H9 (cell line): ENCODE results near the gene ADAMTS17. TPM values are rescaled to one million over a fixed set of nuclear protein-coding genes. Genes with fewer than 3 reads are reported as not detected.

Experiments used
- DNase-seq: peaks from one replicate; pipeline ENCODE4 v3.0.0-alpha.2; 2017
- H2AFZ ChIP-seq: one replicate; pipeline ENCODE4 v1.6.1; 2013; ENCODE audit warnings: mild to moderate bottlenecking, low read length, control low read depth, moderate library complexity
- H2AK5ac ChIP-seq: 2 replicates; pipeline ENCODE4 v1.6.1; 2013; ENCODE audit warnings: low read length, control low read depth, mixed read lengths; ENCODE audit not compliant: insufficient read length
- H2BK120ac ChIP-seq: one replicate; pipeline ENCODE4 v1.6.1; 2013; ENCODE audit warnings: low read depth, mild to moderate bottlenecking, low read length, control low read depth, inconsistent platforms; ENCODE audit not compliant: poor library complexity, severe bottlenecking
- H2BK12ac ChIP-seq: 2 replicates; pipeline ENCODE4 v1.6.1; 2013; ENCODE audit warnings: low read length, control low read depth, mixed read lengths, low read depth; ENCODE audit not compliant: insufficient read length
- H2BK15ac ChIP-seq: 2 replicates; pipeline ENCODE4 v1.6.1; 2013; ENCODE audit warnings: low read depth, low read length, control low read depth
- H2BK20ac ChIP-seq: one replicate; pipeline ENCODE4 v1.6.1; 2013; ENCODE audit warnings: low read depth, mild to moderate bottlenecking, low read length, control low read depth, inconsistent platforms; ENCODE audit not compliant: poor library complexity, severe bottlenecking
- H2BK5ac ChIP-seq: 2 replicates; pipeline ENCODE4 v1.6.1; 2013; ENCODE audit warnings: low read length, control low read depth, mixed read lengths; ENCODE audit not compliant: insufficient read length
- H3K14ac ChIP-seq: 2 replicates; pipeline ENCODE4 v1.6.1; 2013; ENCODE audit warnings: low read length, control low read depth; ENCODE audit not compliant: insufficient read depth
- H3K18ac ChIP-seq: 2 replicates; pipeline ENCODE4 v1.6.1; 2013; ENCODE audit warnings: low read depth, mild to moderate bottlenecking, mixed read lengths, low read length, control low read depth; ENCODE audit not compliant: insufficient read length
- H3K23ac ChIP-seq: 2 replicates; pipeline ENCODE4 v1.6.1; 2013; ENCODE audit warnings: low read length, control low read depth, mixed read lengths, low read depth; ENCODE audit not compliant: insufficient read length
- H3K23me2 ChIP-seq: 2 replicates; pipeline ENCODE4 v1.6.1; 2013; ENCODE audit warnings: low read depth, mild to moderate bottlenecking, mixed read lengths, low read length, control low read depth; ENCODE audit not compliant: insufficient read length, poor library complexity, severe bottlenecking
- H3K27ac ChIP-seq: 2 replicates; pipeline ENCODE4 v1.5.1; 2013; ENCODE audit warnings: low read length, control low read depth, mixed read lengths, low read depth; ENCODE audit not compliant: insufficient read length
- H3K27me3 ChIP-seq: 2 replicates; pipeline ENCODE4 v1.6.1; 2013; ENCODE audit warnings: low read length, control low read depth, inconsistent platforms; ENCODE audit not compliant: insufficient read depth
- H3K4ac ChIP-seq: 2 replicates; pipeline ENCODE4 v1.6.1; 2013; ENCODE audit warnings: low read depth, mild to moderate bottlenecking, control low read depth, inconsistent platforms, low read length, moderate library complexity
- H3K4me1 ChIP-seq: 2 replicates; pipeline ENCODE4 v1.6.1; 2013; ENCODE audit warnings: low read length, control low read depth, inconsistent platforms; ENCODE audit not compliant: insufficient read depth
- H3K4me2 ChIP-seq: 2 replicates; pipeline ENCODE4 v1.6.1; 2013; ENCODE audit warnings: low read length, control low read depth, mixed read lengths; ENCODE audit not compliant: insufficient read length, insufficient read depth
- H3K56ac ChIP-seq: 2 replicates; pipeline ENCODE4 v1.6.1; 2013; ENCODE audit warnings: low read depth, mild to moderate bottlenecking, mixed read lengths, low read length, control low read depth; ENCODE audit not compliant: insufficient read length
- H3K79me1 ChIP-seq: 2 replicates; pipeline ENCODE4 v1.6.1; 2013; ENCODE audit warnings: low read depth, mild to moderate bottlenecking, moderate library complexity, low read length, control low read depth, inconsistent platforms; ENCODE audit not compliant: insufficient read depth, poor library complexity, severe bottlenecking
- H3K79me2 ChIP-seq: 2 replicates; pipeline ENCODE4 v1.6.1; 2013; ENCODE audit warnings: low read length, control low read depth, inconsistent platforms; ENCODE audit not compliant: insufficient read depth
- H3K9ac ChIP-seq: 2 replicates; pipeline ENCODE4 v1.6.1; 2013; ENCODE audit warnings: low read length, control low read depth, mixed read lengths; ENCODE audit not compliant: insufficient read length; ENCODE audit errors: extremely low read depth
- H3K9me3 ChIP-seq: one replicate; pipeline ENCODE4 v1.6.1; 2013; ENCODE audit warnings: low read depth, low read length, inconsistent platforms; ENCODE audit not compliant: control insufficient read depth
- H3T11ph ChIP-seq: one replicate; pipeline ENCODE4 v1.6.1; 2013; ENCODE audit warnings: mild to moderate bottlenecking, low read length, control low read depth, inconsistent platforms
- H4K20me1 ChIP-seq: one replicate; pipeline ENCODE4 v1.6.1; 2013; ENCODE audit not compliant: control insufficient read depth, insufficient read length, insufficient read depth
- H4K5ac ChIP-seq: 2 replicates; pipeline ENCODE4 v1.6.1; 2013; ENCODE audit warnings: low read depth, mild to moderate bottlenecking, mixed read lengths, low read length, control low read depth; ENCODE audit not compliant: insufficient read length
- H4K8ac ChIP-seq: replicated peaks from 2 replicates; pipeline ENCODE4 v1.6.1; 2013; ENCODE audit warnings: low read length, control low read depth, mixed read lengths, low read depth; ENCODE audit not compliant: insufficient read length
- H4K91ac ChIP-seq: 2 replicates; pipeline ENCODE4 v1.6.1; 2013; ENCODE audit warnings: low read depth, mild to moderate bottlenecking, moderate library complexity, mixed read lengths, low read length, control low read depth; ENCODE audit not compliant: insufficient read length
- H3K27ac Mint-ChIP-seq, 3 experiments: 2 replicates in 2 of 3; 3 replicates in 1 of 3; pipeline ENCODE4 v1.8.0; 2020 to 2021; ENCODE audit warnings: mixed read lengths in 3 of 3, mild to moderate bottlenecking in 1 of 3, moderate library complexity in 1 of 3
- H3K27me3 Mint-ChIP-seq: 2 replicates; pipeline ENCODE4 v1.8.0; 2021; ENCODE audit warnings: low read depth, mild to moderate bottlenecking, moderate library complexity, mixed read lengths
- H3K36me3 Mint-ChIP-seq, 3 experiments: 2 replicates in 2 of 3; 3 replicates in 1 of 3; pipeline ENCODE4 v1.8.0; 2020 to 2021; ENCODE audit warnings: low read depth in 3 of 3, mixed read lengths in 3 of 3; ENCODE audit not compliant: insufficient read depth in 1 of 3
- H3K4me1 Mint-ChIP-seq, 2 experiments: 2 replicates each; pipeline ENCODE4 v1.8.0; 2020; ENCODE audit warnings: mixed read lengths in 2 of 2
- H3K4me3 Mint-ChIP-seq, 2 experiments: 2 replicates in 1 of 2; 3 replicates in 1 of 2; pipeline ENCODE4 v1.8.0; 2020 to 2021; ENCODE audit warnings: mild to moderate bottlenecking in 2 of 2, mixed read lengths in 2 of 2, moderate library complexity in 1 of 2
- H3K9me3 Mint-ChIP-seq, 2 experiments: 2 replicates in 1 of 2; 3 replicates in 1 of 2; pipeline ENCODE4 v1.8.0; 2020; ENCODE audit warnings: mild to moderate bottlenecking in 2 of 2, mixed read lengths in 2 of 2, moderate library complexity in 1 of 2
- CTCF ChIP-seq: fragments of 200-600 bp; sonication (generic); conservative IDR thresholded peaks from 3 replicates; pipeline ENCODE4 v1.8.0; 2021; ENCODE audit warnings: antibody characterized with exemption, mild to moderate bottlenecking
- whole genome bisulfite sequencing: extraction: QIAGEN DNeasy Blood & Tissue Kit; methylation state at CpG from one replicate; pipeline ENCODE4 v1.1.7; 2013; ENCODE audit warnings: missing lambda C conversion rate, low lambda C conversion rate, mixed read lengths; ENCODE audit not compliant: insufficient read length; ENCODE audit errors: extremely low coverage; 5-methylcytosine and 5-hydroxymethylcytosine counted together
- total RNA-seq: library from RNA; stranded (reverse); gene quantifications from 2 replicates; pipeline ENCODE4 v1.2.1, GENCODE V29; 2021

Gene ADAMTS17
- total RNA-seq, 1 experiment from 2014 or later = 2.9 TPM

GRCh38 chr15:100125401-100126191 lies 216.2 kb downstream of the ADAMTS17 start:
- no peak overlapping the region for H3K56ac ChIP-seq
- no peaks in the 10 kb centered on the region; the same call in 1 of the 2 replicates for H3K4me1 ChIP-seq
- H3K4me1 Mint-ChIP-seq = peaks cover 0 to 5% of the 10 kb centered on the region in 2 experiments; a peak in 3 of 4 replicates
- no peak overlapping the region for H2AK5ac ChIP-seq
- H2BK20ac ChIP-seq = no peak overlapping the region
- no peak overlapping the region for H2AFZ ChIP-seq
- H2BK5ac ChIP-seq = no peak overlapping the region
- peaks cover 14 to 15% of the 10 kb centered on the region in 2 experiments for H3K9me3 Mint-ChIP-seq
- no peak overlapping the region for H3K23ac ChIP-seq
- no peaks in the 10 kb centered on the region for H3K79me2 ChIP-seq
- no peaks in the 10 kb centered on the region for H3K9me3 ChIP-seq
- TF ChIP-seq CTCF = no peak
- H4K91ac ChIP-seq = no peak overlapping the region
- no peak overlapping the region for H3K18ac ChIP-seq
- H2BK15ac ChIP-seq = no peak overlapping the region
- H3K79me1 ChIP-seq = no peaks in the 10 kb centered on the region
- peak overlapping the region in 1 of 3 experiments; percentile 7; a peak in 2 of 7 replicates for H3K27ac Mint-ChIP-seq
- H3K4me3 Mint-ChIP-seq = no peak overlapping the region
- no peaks in the 10 kb centered on the region for H3K23me2 ChIP-seq
- H4K8ac ChIP-seq = no peak overlapping the region
- H3K27me3 Mint-ChIP-seq = peaks cover 3% of the 10 kb centered on the region; the same call in 1 of the 2 replicates
- no peak for DNase-seq
- H3K4me2 ChIP-seq = no peak overlapping the region
- no peak overlapping the region for H3T11ph ChIP-seq
- no peak overlapping the region for H4K5ac ChIP-seq
- no peak overlapping the region for H3K9ac ChIP-seq
- H3K14ac ChIP-seq = no peak overlapping the region
- WGBS = no CpG with 5 or more reads among the region's 19 CpGs
- H3K4ac ChIP-seq = no peak overlapping the region
- peaks cover 8 to 11% (median 8%) of the 10 kb centered on the region in 3 experiments; a peak in 6 of 7 replicates for H3K36me3 Mint-ChIP-seq
- H3K27ac ChIP-seq = no peak overlapping the region
- H2BK120ac ChIP-seq = no peak overlapping the region
- no peak overlapping the region for H2BK12ac ChIP-seq
- no peaks in the 10 kb centered on the region for H3K27me3 ChIP-seq
- H4K20me1 ChIP-seq = no peaks in the 10 kb centered on the region
